Hippocampal formation (tissue), 2 donors: Measurements from ENCODE around the gene LIMK2.
"Not testable (repeated sequence)": the region's sequence is repeated elsewhere in the genome, so short reads cannot be mapped to it uniquely, and the experiment has no call there.

Experiments
- DNase-seq, 2 donors: peaks; one replicate each; lab custom pipeline; 2025; lab: John Stamatoyannopoulos, UW

The LIMK2 gene

DNA sequence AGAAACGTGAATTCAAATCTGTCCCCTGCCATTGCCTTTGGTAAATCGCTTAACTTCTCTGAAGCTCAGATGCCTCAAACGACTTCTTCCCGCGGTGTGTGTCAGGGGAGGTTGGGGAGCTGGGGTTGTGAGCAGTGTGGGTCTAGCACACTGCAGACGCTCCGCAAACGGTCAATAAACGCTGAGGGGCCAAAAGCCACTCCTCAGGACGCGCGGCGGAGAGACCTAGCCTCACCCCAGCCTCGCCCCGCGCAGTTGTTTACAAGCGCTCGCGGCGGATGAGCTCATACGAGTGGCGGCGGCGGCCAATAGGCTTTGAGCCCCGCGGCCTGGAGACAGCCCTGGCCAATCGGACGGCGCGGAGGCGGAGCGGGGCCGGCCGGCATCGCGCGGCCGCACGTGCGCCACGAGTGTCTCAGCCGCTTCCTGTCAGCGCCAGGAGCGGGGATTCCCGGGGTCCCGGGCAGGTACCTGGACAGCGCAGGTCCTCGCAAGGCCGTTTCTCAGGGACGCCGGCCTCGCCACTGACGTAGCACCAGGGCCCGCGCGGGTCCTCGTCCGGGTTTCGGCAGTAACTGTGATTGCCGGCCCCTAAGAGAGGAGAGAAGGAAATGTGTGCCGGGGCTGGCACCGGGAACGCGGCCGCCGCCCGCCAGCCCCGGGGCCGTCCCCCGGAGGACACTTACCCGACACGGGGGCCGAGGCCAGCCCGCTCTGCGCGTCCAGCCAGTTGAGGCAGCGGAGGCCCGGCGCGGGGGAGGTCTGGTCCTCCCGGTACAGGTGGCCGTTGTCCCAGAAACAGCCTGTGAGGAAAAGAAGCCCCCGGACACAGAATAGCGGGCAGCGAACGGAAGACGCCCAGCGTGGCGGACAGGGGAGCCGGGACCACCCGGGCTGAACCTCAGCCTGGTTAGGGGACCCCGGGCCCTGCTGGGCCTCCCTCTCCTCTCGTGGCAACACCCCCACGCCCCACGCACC, 78.7 kb downstream of the LIMK2 start:
- peak; percentile 92 to 94 for DNase-seq

- peak in 1 of 2 donors; percentile 47 for DNase-seq
Measured at GRCh38 chr22:31291481-31292235, 79.6 kb downstream of the LIMK2 start.

- DNase-seq = peak; percentile 87 to 96
Measured at GRCh38 chr22:31292236-31292989, 80.3 kb downstream of the LIMK2 start, which contains the start of gene PIK3IP1. PIK3IP1 (minus strand) TSS chr22:31292488; CDS start chr22:31292344, 144 bp downstream.

GRCh38 chr22:31295360-31295759, 83.3 kb downstream of the LIMK2 start:
- no peak for DNase-seq

GRCh38 chr22:31295831-31296657, 83.9 kb downstream of the LIMK2 start:
- DNase-seq = no peak

DNA sequence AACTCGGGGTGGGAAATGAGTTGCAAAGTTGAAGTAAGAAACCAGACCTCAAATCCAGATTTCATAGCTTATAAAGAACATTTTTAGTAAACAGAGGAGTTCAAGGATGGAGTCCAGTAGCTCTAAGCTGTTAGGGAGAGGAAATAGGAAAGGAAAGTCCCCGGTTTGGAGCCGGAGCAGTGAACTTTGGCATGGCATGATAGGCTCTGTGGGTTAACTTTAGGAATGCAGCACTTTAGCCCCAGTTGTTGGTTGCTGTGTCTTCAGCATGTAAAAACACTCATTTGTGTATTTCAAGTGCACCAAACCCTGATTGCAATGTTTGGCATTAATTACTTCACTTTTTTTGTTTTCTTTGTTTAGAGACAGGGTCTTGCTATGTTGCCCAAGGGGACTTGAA, 88.8 kb downstream of the LIMK2 start:
- DNase-seq = no peak

- no peak for DNase-seq
Measured at GRCh38 chr22:31302006-31302405, 89.9 kb downstream of the LIMK2 start.

DNA sequence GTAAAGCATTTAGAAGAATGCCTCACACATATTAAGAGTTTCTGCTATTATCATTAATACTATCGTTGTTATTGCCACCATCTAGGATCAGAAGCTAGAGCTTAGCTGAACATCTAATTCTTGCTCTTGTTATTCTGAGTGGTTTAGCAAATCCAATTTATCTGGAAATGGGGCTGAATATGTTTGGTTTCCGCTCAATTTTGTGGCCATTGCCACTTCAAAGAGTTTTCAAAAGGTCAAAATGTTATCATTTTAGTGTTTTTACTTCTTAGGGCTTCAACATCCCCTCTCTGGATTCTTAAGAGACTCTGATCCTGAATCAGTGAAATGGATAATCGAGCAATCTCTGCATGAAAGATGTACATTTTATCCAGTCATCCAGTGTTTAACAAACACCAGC, 90.4 kb downstream of the LIMK2 start:
- DNase-seq = no peak

GRCh38 chr22:31305194-31305593, 93.1 kb downstream of the LIMK2 start:
- DNase-seq = no peak

- no peak for DNase-seq
Measured at GRCh38 chr22:31308181-31308580, 96.1 kb downstream of the LIMK2 start.

DNA sequence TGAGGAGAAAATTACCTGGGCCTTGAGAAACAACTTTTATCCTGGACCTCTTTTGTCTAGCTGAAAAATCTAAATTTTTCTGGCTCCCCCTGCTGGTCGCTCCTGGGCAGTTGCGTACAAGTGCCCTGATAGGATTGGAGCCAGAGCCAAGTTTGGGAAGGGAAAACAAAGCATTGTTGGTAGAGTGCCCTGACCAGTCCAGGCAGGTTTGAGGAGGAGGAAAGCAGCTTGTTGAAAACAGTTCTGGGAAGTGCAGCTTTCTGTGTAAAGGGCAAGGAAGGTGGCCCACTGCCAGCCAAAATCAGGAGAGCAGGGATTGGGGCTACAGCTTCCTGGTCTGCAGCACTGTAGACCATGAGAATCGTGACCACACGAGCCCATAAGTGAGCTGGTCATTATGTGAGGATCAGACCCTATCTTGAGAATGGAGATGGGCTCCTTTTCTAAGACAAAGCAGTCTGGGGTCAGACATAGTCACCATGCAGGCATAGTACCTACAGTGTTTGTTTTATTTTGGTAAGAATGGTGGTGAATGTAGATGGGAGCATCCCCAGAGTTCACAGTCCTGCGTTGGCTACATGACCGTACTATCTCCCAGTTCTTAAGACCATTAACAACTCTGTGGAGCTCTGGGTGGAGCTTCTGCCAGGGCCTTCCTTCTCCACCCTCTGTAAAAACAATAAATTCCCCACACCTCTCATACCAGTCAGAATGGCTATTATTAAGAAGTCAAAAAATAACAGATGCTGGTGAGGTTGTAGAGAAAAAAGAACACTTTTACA, 101.5 kb downstream of the LIMK2 start:
- peak; percentile 60 to 67 for DNase-seq

DNA sequence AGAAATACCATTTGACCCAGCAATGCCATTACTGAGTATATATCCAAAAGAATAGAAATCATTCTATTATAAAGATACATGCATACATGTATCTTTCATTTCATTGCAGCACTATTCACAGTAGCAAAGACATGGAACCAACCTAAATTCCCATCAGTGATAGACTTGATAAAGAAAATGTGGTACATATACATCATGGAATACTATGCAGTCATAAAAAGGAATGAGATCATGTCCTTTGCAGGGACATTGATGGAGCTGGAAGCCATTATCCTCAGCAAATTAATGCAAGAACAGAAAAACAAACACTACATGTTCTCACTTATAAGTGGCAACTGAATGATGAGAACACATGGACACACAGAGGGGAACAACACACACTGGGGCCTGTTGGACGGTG, 102.1 kb downstream of the LIMK2 start:
- DNase-seq = not testable (repeated sequence)

- DNase-seq = peak in 1 of 2 donors; percentile 10
Measured at GRCh38 chr22:31321421-31321820, 109.3 kb downstream of the LIMK2 start.

DNA sequence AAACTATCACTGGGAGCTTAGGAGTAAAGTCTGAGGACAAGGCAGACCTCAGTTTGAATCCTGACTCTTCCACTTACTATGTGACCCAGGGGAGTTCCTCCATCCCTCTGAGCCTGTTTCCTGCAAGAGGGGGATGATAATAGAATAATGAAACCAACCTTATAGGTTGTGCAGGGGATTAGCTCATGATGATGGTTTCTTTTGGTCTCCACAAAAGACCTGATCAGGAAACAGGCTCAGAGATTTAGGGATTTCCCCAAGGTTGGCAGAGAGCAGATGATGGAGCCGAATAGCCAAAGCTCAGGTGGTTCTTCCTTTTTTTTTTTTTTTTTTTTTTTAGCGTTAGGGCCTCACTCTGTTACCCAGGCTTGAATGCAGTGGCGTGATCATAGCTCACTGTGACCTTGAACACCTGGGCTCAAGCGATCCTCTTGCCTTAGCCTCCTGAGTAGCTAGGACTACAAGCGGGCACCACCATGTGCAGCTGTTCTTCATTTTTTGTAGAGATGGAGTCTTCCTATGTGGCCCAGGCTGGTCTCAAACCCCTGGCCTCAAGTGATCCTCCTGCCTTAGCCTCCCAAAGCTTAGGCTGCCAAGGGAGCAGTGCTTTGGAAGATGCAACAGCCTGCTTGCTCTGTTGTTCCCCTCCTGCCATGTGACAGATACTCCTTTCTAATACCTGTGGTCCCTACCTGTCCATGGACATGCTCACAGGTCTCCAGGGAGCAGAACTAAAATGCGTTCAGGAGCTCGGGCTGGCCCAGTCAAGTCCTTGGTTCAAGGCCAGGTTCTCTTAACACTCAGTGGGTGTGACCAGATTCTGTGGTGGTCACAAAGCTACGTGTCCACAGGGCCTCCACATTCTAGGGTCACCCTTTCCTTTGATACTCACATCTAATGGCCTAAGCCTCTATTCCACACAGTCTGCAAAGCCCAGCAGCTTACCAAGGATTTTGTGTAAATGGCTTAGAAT, 111.8 kb downstream of the LIMK2 start:
- no peak for DNase-seq

GRCh38 chr22:31326877-31327276, 114.8 kb downstream of the LIMK2 start:
- no peak for DNase-seq

DNA sequence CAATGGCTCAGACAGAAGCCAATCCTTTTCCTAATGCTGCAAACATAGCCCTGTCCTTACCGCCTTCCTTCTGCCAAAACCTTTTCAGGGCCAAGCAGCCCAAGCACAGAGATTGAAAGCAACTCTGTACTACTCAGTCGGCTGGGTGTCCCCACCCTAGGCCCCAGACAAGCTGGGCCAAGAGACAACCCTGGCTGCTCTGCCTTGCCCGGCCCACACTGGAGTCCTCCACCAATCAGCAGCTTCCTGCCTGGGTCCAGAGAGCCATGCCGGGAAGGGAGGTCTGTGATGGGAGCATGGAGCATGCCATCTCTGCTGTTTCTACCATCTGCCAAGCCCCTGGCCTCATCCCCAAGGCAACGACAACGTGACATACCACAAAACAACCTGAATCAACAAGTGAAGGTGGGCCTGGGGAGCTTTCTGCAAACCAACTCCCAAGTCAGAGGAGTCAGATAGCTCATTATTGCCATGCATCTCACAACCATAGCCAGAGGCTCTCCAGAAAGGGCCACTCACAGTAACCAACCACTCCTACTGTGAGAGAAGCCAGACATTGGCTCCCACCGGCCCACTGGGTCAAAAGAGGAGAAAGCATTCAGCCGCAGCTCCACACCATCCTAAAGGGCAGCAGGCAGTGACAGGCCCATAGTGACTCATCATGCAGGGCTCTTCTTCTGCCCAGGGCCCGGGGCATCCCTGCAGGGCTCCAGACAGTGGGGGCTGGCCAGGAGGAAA, 115.9 kb downstream of the LIMK2 start:
- no peak for DNase-seq

GRCh38 chr22:31328544-31328960, 116.5 kb downstream of the LIMK2 start:
- DNase-seq = no peak

GRCh38 chr22:31329029-31329428, 116.9 kb downstream of the LIMK2 start:
- DNase-seq = no peak
